PC-3 (cell line): ENCODE measurements around the gene CCRL2.

Experiments used
- CTCF ChIP-seq: fragments of 300-600 bp; sonication (generic); conservative IDR thresholded peaks from 2 replicates; pipeline ENCODE4 v1.5.1; 2017; ENCODE audit warnings: antibody characterized with exemption, low read depth, mild to moderate bottlenecking, low read length
- EZH2 ChIP-seq: fragments of 300-600 bp; sonication (generic); IDR thresholded peaks from one replicate; pipeline ENCODE4 v1.6.1; 2017; ENCODE audit warnings: antibody characterized with exemption, mild to moderate bottlenecking, low read length; ENCODE audit not compliant: unreplicated experiment
- EZH2phosphoT487 ChIP-seq: fragments of 300-600 bp; sonication (generic); IDR thresholded peaks from 2 replicates; pipeline ENCODE4 v1.6.1; 2018; ENCODE audit warnings: mild to moderate bottlenecking, antibody characterized with exemption, low read length, borderline replicate concordance

- TF ChIP-seq CTCF (no peak), EZH2phosphoT487 (no peak), EZH2 (no peak)
Measured at GRCh38 chr3:46407970-46408369, 911 bp downstream of the CCRL2 start.
